ENCODE results near the gene ZGPAT. TPM values are rescaled to one million over a fixed set of nuclear protein-coding genes. Genes with fewer than 3 reads are reported as not detected.

ZGPAT gene
- polyA plus RNA-seq, 1 donor from 2014 or later = 60.8 TPM

- H4K20me1 ChIP-seq (ENCODE audit: insufficient read depth) = no peaks in the 10 kb centered on the region
- H3K36me3 ChIP-seq (ENCODE audit: insufficient read depth, low read length) = no peaks in the 10 kb centered on the region
- no peaks in the 10 kb centered on the region for H3K9me3 ChIP-seq (ENCODE audit: low read length)
- no peak for TF ChIP-seq TAF1 (IDR thresholded peaks at IDR 0.05; ENCODE audit: low read depth)
- TF ChIP-seq RAD21 (conservative IDR thresholded peaks at IDR 0.05) = no peak
- no peak for TF ChIP-seq MXI1 (conservative IDR thresholded peaks at IDR 0.05; ENCODE audit: poor library complexity, severe bottlenecking)
- no peak for TF ChIP-seq REST (IDR thresholded peaks at IDR 0.05; ENCODE audit: borderline replicate concordance)
- TF ChIP-seq SMC3 (conservative IDR thresholded peaks at IDR 0.05; ENCODE audit: poor library complexity) = no peak
- no peak for TF ChIP-seq CTCF (IDR thresholded peaks at IDR 0.05; ENCODE audit: poor library complexity, severe bottlenecking)
- no peak for TF ChIP-seq EZH2 (IDR thresholded peaks at IDR 0.05; ENCODE audit: borderline replicate concordance, insufficient read depth, low read length, poor library complexity, severe bottlenecking)
- TF ChIP-seq POLR2AphosphoS5 (IDR thresholded peaks at IDR 0.05) = no peak
- no peak for TF ChIP-seq EP300 (conservative IDR thresholded peaks at IDR 0.05; ENCODE audit: poor library complexity, severe bottlenecking)
- H3F3A ChIP-seq (ENCODE audit: insufficient read depth, low read length, poor library complexity, severe bottlenecking) = peaks cover 3% of the 10 kb centered on the region
- no peak overlapping the region for H3K27ac ChIP-seq (ENCODE audit: low read length)
- H3K4me3 ChIP-seq (ENCODE audit: low read length) = no peak overlapping the region
- no peaks in the 10 kb centered on the region for H3K27me3 ChIP-seq (ENCODE audit: insufficient read depth, low read depth, low read length)
- no peaks in the 10 kb centered on the region for H3K9me2 ChIP-seq (ENCODE audit: insufficient read depth, low read length)
- H3K9ac ChIP-seq (ENCODE audit: low read length) = no peak overlapping the region
- H2AFZ ChIP-seq (ENCODE audit: low read depth, low read length) = no peak overlapping the region
- H3K4me2 ChIP-seq (ENCODE audit: low read length) = no peak overlapping the region
- H3K79me2 ChIP-seq (replicated peaks; ENCODE audit: insufficient read depth, low read length) = peaks cover 4% of the 10 kb centered on the region
Observed at GRCh38 chr20:63785691-63786131, 77.9 kb downstream of the ZGPAT start.

Small RNAs within 50 kb of the gene (small RNA-seq; reads per million reads assigned to genes)
- gene LIME1 = 0 to 0.39 (median 0) reads per million in 3 experiments
- 0 reads per million in 3 experiments for gene TNFRSF6B

Other genes starting within 250 kb of the ZGPAT start
- gene KCNQ2, start 235.4 kb upstream of the ZGPAT start, polyA plus RNA-seq = 84.7 and 88.8 TPM in 2 replicates
- 208 and 260 TPM in 2 replicates for gene EEF1A2, start 209.0 kb upstream of the ZGPAT start, polyA plus RNA-seq
- 95.1 and 106 TPM in 2 replicates for gene PPDPF, start 187.3 kb upstream of the ZGPAT start, polyA plus RNA-seq
- gene PTK6, start 170.7 kb upstream of the ZGPAT start, polyA plus RNA-seq = not detected in 2 replicates
- gene SRMS, start 160.3 kb upstream of the ZGPAT start, polyA plus RNA-seq = not detected in 2 replicates
- gene FNDC11, start 153.9 kb upstream of the ZGPAT start, polyA plus RNA-seq = 1.9 and 5.2 TPM in 2 replicates
- 0.40 and 1.3 TPM in 2 replicates for gene HELZ2, start 133.8 kb upstream of the ZGPAT start, polyA plus RNA-seq
- 13.7 and 14.1 TPM in 2 replicates for gene GMEB2, start 80.9 kb upstream of the ZGPAT start, polyA plus RNA-seq
- gene STMN3, start 54.6 kb upstream of the ZGPAT start, polyA plus RNA-seq = 268 and 322 TPM in 2 replicates
- gene RTEL1, start 49.7 kb upstream of the ZGPAT start, polyA plus RNA-seq = 29.2 and 31.9 TPM in 2 replicates
- gene TNFRSF6B, start 11.4 kb upstream of the ZGPAT start, polyA plus RNA-seq = 9.4 TPM in 1 of 2 replicates, not detected in the other
- 70.9 and 78.0 TPM in 2 replicates for gene ARFRP1, start 63 bp upstream of the ZGPAT start, polyA plus RNA-seq
- gene LIME1, start 28.6 kb downstream of the ZGPAT start, polyA plus RNA-seq = 65.2 and 83.6 TPM in 2 replicates
- 52.1 and 61.8 TPM in 2 replicates for gene SLC2A4RG, start 31.7 kb downstream of the ZGPAT start, polyA plus RNA-seq
- 15.0 and 21.0 TPM in 2 replicates for gene ZBTB46, start 123.2 kb downstream of the ZGPAT start, polyA plus RNA-seq
- not detected in 2 replicates for gene ABHD16B, start 153.5 kb downstream of the ZGPAT start, polyA plus RNA-seq
- gene TPD52L2, start 157.2 kb downstream of the ZGPAT start, polyA plus RNA-seq = 142 TPM in 2 replicates
- 82.8 and 96.7 TPM in 2 replicates for gene DNAJC5, start 187.1 kb downstream of the ZGPAT start, polyA plus RNA-seq
- 58.9 and 66.8 TPM in 2 replicates for gene UCKL1, start 248.4 kb downstream of the ZGPAT start, polyA plus RNA-seq